Ectodermal cell (in vitro differentiated cells): Measurements from ENCODE around the gene TMEM14C.

Source experiments
- H3K27ac ChIP-seq: 2 replicates; pipeline ENCODE4 v1.7.0; 2013; ENCODE audit warnings: mild to moderate bottlenecking, low read depth, low read length; ENCODE audit not compliant: insufficient read depth, poor library complexity, severe bottlenecking
- H3K27me3 ChIP-seq: 2 replicates; pipeline ENCODE4 v1.7.0; 2013; ENCODE audit warnings: mild to moderate bottlenecking, low read length; ENCODE audit not compliant: insufficient read depth, control insufficient read depth, poor library complexity, severe bottlenecking
- H3K36me3 ChIP-seq: one replicate; pipeline ENCODE4 v1.7.0; 2013; ENCODE audit warnings: low read length; ENCODE audit not compliant: control insufficient read depth, insufficient read depth
- H3K4me1 ChIP-seq: one replicate; pipeline ENCODE4 v1.7.0; 2013; ENCODE audit warnings: low read length; ENCODE audit not compliant: control insufficient read depth, insufficient read depth
- H3K4me3 ChIP-seq: 2 replicates; pipeline ENCODE4 v1.7.0; 2013; ENCODE audit warnings: low read depth, low read length, control low read depth; ENCODE audit not compliant: insufficient read depth
- H3K9me3 ChIP-seq: 2 replicates; pipeline ENCODE4 v1.7.0; 2013; ENCODE audit warnings: mild to moderate bottlenecking, low read length, moderate library complexity; ENCODE audit not compliant: control insufficient read depth
- WGBS, 2 experiments: methylation state at CpG; one replicate each; pipeline ENCODE4 v1.1.7; 2013; ENCODE audit warnings: missing lambda C conversion rate in 2 of 2; 5-methylcytosine and 5-hydroxymethylcytosine counted together

Gene TMEM14C

GRCh38 chr6:10690651-10691445 is 32.0 kb upstream of the TMEM14C start:
- 84 to 85% methylated on average over 15 of the region's 15 CpGs for WGBS, 2 experiments
- H3K27me3 ChIP-seq: no peaks in the 10 kb centered on the region

GRCh38 chr6:10692965-10693538 is 29.8 kb upstream of the TMEM14C start:
- H3K4me3 ChIP-seq: peak overlapping the region; percentile 96
- H3K9me3 ChIP-seq: no peaks in the 10 kb centered on the region
- H3K27me3 ChIP-seq: no peaks in the 10 kb centered on the region
- peaks cover 21% of the 10 kb centered on the region for H3K4me1 ChIP-seq
- no peak overlapping the region for H3K27ac ChIP-seq
- 91% methylated on average over 8 of the region's 8 CpGs for WGBS, 2 experiments
- no peaks in the 10 kb centered on the region for H3K36me3 ChIP-seq

More at GRCh38 chr6:10690651-10691445, 32.0 kb upstream of the TMEM14C start:
- H3K27ac ChIP-seq: peak overlapping the region; percentile 36
- H3K9me3 ChIP-seq: no peaks in the 10 kb centered on the region
- H3K4me3 ChIP-seq: no peak overlapping the region
- peaks cover 15% of the 10 kb centered on the region for H3K4me1 ChIP-seq
- no peaks in the 10 kb centered on the region for H3K36me3 ChIP-seq

- WGBS, 2 experiments: 0% methylated on average over 53 of the region's 53 CpGs
- H3K27ac ChIP-seq: peak within 1 kb of the TSS; percentile 99
- H3K4me3 ChIP-seq: peak within 1 kb of the TSS; percentile 96
These were observed 28.4 kb upstream of the TMEM14C start, which contains the start of the genes C6orf52 and PAK1IP1 for GRCh38 chr6:10694302-10695085. Gene C6orf52, minus strand, starts transcription at chr6:10694616. Its CDS starts 7,066 bp downstream, at chr6:10687550. Gene PAK1IP1, plus strand, starts transcription at chr6:10694972. Its CDS starts 14 bp downstream, at chr6:10694986.

DNA sequence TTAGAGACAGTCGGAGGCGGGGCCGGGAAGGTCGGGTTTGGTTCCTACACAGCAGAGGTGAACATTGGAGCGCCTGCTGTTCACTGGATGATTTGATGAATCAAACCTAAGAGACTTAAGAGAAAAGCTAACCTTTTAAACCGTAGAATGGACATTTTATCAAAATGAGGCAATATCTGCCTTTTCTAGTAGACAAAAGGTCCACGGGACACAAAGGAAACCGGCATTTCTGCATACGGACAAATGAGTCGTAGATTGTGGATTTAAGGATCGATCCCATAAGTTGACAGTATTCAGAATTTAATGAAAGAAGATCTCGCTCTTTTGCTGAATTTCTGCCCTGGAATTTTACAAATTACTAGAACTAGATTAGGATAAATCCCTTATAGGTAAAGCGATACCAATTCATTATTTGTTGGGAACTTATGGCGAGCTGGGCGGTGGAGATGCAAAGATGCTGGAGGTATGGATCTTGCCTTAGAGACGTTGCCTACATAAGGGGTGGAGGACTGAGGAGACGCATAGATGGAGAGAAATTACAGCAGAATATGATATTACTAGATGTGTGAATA is 27.7 kb upstream of the TMEM14C start:
- peak overlapping the region; percentile 96 for H3K4me3 ChIP-seq
- peaks cover 21% of the 10 kb centered on the region for H3K4me1 ChIP-seq
- 1% methylated on average over 17 of the region's 17 CpGs for WGBS, 2 experiments
- peak overlapping the region; percentile 99 for H3K27ac ChIP-seq
- H3K9me3 ChIP-seq: no peaks in the 10 kb centered on the region
- H3K36me3 ChIP-seq: no peaks in the 10 kb centered on the region
- no peaks in the 10 kb centered on the region for H3K27me3 ChIP-seq

More at GRCh38 chr6:10694302-10695085, 28.4 kb upstream of the TMEM14C start, which contains the start of the genes C6orf52 and PAK1IP1:
- no peaks in the 10 kb centered on the region for H3K27me3 ChIP-seq
- peaks cover 21% of the 10 kb centered on the region for H3K4me1 ChIP-seq
- no peaks in the 10 kb centered on the region for H3K9me3 ChIP-seq
- no peaks in the 10 kb centered on the region for H3K36me3 ChIP-seq

- H3K27ac ChIP-seq: no peak overlapping the region
- no peaks in the 10 kb centered on the region for H3K36me3 ChIP-seq
- no peak overlapping the region for H3K4me3 ChIP-seq
- no peaks in the 10 kb centered on the region for H3K27me3 ChIP-seq
- no peaks in the 10 kb centered on the region for H3K9me3 ChIP-seq
- 94 to 97% methylated on average over 4 of the region's 4 CpGs for WGBS, 2 experiments
- H3K4me1 ChIP-seq: peaks cover 11% of the 10 kb centered on the region
These were observed 26.2 kb upstream of the TMEM14C start for GRCh38 chr6:10696655-10697054.

- no peak overlapping the region for H3K27ac ChIP-seq
- H3K27me3 ChIP-seq: no peaks in the 10 kb centered on the region
- no peaks in the 10 kb centered on the region for H3K9me3 ChIP-seq
- WGBS, 2 experiments: 87 to 91% methylated on average over 8 of the region's 8 CpGs
- H3K4me1 ChIP-seq: no peaks in the 10 kb centered on the region
- peaks cover 4% of the 10 kb centered on the region for H3K36me3 ChIP-seq
- no peak overlapping the region for H3K4me3 ChIP-seq
These were observed 8.9 kb upstream of the TMEM14C start for GRCh38 chr6:10713962-10714361.

GRCh38 chr6:10719296-10719963 is 3.4 kb upstream of the TMEM14C start:
- no peaks in the 10 kb centered on the region for H3K27me3 ChIP-seq
- H3K4me1 ChIP-seq: peaks cover 12% of the 10 kb centered on the region
- no peaks in the 10 kb centered on the region for H3K36me3 ChIP-seq
- no peak overlapping the region for H3K27ac ChIP-seq
- no peaks in the 10 kb centered on the region for H3K9me3 ChIP-seq
- 91 to 94% methylated on average over 8 of the region's 8 CpGs for WGBS, 2 experiments
- no peak overlapping the region for H3K4me3 ChIP-seq

GRCh38 chr6:10719964-10720264 is 3.0 kb upstream of the TMEM14C start:
- Histone ChIP-seq H3K4me1 (peaks cover 17% of the 10 kb centered on the region), H3K36me3 (no peaks in the 10 kb centered on the region), H3K4me3 (no peak overlapping the region), H3K27me3 (no peaks in the 10 kb centered on the region), H3K9me3 (no peaks in the 10 kb centered on the region), H3K27ac (no peak overlapping the region)
- 96% methylated on average over 21 of the region's 21 CpGs for WGBS, 2 experiments

DNA sequence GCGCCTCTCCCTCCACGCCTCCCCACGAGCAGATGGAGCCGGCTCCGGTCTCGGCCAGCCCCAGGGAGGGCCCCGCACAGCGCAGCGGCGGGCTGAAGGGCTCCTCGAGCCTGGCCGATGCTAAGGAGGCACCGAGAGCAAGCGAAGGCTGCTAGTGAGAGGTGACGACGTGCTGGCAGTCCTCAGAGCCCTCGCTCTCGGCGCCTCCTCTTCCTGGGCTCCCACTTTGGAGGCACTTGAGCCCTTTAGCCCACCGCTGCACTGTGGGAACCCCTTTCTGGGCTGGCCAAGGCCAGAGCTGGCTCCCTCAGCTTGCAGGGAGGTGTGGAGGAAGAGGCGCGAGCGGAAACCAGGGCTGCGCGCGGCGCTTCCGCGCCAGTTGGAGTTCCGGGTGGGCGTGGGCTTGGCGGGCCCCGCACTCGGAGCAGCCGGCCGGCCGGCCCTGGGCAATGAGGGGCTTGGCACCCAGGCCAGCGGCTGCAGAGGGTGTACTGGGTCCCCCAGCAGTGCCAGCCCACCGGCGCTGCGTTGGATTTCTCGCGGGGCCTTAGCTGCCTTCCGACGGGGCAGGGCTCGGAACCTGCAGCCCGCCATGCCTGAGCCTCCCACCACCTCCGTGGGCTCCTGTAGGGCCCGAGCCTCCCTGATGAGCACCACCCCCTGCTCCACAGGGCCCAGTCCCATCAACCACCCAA is 2.5 kb upstream of the TMEM14C start:
- H3K9me3 ChIP-seq: no peaks in the 10 kb centered on the region
- peaks cover 17% of the 10 kb centered on the region for H3K4me1 ChIP-seq
- no peak overlapping the region for H3K4me3 ChIP-seq
- 96 to 97% methylated on average over 49 of the region's 49 CpGs for WGBS, 2 experiments
- no peaks in the 10 kb centered on the region for H3K27me3 ChIP-seq
- no peaks in the 10 kb centered on the region for H3K36me3 ChIP-seq
- no peak overlapping the region for H3K27ac ChIP-seq
